HG02623 (cell line): ENCODE results near the gene DMKN.

ENCODE experiments used
- ATAC-seq: cut with Tn5 transposase; IDR thresholded peaks from one replicate; pipeline ENCODE4 v1.9.1; 2021; ENCODE audit warnings: moderate library complexity; ENCODE audit not compliant: unreplicated experiment

Gene DMKN

DNA sequence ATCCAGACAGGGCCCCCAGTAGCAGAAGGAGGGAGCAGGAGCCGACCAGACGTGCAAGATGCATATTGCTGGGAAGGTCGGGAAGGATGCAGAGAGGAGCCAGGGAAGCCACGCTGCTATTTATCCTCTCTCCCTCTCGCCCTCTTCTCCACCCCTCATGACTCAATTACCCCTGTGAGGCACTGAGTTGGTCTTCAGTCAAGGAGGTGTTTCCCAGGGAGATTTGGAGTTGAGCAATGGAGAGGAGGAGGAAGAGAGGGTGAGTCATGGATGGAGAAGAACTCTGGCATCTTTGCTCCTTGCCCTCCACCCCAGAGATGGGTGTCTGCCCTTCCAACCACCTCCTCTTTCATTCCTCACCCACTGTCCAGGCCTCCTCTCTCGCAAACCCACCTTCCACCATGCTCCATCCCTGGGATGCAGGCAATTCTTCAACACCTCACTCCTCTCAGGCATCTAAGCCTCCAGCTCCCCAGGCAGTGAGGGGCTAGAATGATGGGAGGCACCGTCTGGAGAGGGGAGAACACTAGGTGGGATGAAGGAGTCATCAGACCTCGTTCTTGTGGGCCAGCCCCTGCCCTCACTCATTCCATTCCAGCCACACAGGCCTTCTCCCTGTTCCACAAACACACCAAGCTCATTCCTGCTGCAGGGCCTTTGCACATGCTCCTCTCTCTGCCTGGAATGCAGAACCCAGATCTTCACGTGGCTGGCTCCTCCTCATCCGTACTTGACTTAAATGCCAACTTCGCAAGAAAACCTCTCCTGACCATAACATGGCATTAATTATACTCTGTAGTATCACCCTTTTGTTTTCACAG, 15.0 kb upstream of the DMKN start, which contains the start of gene SBSN:
Gene SBSN (minus strand): TSS at position 94 of the 821 bp plus-strand sequence. CDS start 30 bp downstream, at position 64.
- ATAC-seq: no peak

DNA sequence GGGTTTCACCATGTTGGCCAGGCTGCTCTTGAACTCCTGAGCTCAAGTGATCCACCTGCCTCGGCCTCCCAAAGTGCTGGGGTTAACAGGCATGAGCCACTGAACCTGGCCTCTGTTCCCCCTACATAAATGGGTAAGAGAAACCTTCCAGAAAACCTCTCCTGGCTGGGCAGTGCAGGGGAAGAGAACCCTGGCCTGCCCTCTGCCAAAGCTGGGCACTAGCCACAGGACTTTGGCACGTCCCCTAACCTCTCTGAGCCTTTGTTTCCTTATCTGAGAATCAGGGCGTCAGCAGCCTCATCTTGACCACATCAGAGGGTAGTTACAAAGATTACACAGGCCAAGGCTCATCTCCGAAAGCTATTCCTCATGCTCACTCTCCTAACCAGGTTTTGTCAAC, 12.4 kb upstream of the DMKN start:
- no peak for ATAC-seq

DNA sequence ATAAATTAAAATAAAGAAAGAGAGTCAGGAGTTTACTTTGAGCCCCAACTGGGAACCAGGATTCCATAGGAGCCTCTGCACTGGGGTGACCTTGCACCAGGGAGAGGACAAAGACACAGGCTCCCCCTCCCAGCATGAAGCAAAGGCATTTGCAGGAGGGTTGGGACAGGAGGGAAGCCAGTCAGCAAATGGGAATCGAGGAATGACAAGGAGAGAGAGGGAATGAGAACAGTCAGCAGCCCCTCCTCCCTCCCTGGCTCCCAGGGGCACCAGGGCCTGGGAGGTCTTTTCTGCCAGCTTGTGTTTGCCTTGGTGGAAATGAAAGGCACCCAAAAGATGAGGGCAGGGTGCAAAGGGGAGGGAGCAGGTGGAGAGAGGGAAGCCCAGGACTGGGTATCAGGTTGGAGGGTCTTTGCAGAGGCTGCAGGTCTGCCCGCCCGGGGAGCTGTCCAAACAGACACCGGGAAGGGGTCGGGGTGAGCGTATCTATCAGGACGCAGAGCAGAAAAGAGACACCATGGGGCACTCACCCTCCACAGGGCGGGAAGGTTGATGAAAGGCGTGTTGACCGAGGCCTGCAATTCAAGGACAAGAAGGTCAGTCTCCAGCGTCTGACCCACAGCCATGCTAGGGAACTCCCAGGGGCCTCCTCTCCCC, 10.9 kb upstream of the DMKN start:
- no peak for ATAC-seq

DNA sequence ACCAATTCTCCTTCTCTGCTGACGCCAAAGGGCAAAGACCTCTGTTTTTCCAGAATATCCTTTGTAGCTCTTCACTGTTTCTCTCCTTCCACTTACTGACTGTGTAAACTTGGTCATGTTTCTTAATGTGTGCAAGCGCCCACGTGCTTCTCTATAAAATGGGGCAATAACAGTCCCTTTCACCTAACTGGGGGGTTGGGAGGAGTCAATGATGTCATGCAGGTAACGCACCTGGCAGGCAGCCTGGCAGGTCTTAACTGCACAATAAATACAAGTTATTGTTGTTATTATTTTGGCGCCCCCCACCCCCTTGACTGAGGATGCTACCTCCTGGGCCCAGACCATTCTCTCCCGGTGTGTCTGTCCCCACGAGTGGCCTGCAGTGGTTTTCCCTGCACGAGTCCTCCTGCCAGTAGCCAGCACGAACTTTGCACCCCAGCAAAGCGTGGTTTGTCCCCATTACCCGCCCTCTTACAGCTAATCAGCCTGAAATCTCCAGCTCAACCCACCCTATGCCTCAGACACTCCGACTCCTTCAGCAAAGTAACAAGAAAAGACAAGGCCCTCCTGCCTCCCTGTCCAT, 9.4 kb upstream of the DMKN start:
- no peak for ATAC-seq

DNA sequence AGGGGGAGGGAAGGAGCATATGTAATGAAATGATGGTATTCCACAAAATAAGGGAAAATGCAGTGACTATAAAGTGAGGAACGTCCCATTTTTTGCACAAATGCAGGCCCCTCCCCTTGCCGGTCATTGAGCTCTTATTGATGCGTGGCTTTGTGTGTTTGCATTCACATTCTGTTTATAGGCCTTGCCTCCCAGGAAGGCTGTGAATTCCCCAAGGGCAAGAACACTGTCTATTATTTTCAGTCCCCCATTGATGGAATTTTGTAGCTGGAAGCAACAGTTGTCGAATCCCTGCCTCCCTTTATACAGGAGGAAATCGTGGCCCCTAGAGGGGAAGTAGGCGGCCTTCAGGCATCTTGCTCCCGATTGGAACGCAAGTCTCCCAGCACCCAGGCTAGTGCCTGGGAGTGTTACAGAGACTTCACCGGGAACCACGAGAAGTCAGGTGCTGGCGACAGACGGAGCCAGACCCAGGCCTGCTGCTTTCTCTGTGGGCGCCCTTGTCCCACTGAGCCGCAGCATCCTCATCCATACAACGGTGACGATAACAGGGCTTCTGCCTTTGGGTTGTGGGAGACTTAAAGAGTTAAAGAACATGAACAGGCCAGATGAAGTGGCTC, 7.8 kb upstream of the DMKN start:
- ATAC-seq: no peak

DNA sequence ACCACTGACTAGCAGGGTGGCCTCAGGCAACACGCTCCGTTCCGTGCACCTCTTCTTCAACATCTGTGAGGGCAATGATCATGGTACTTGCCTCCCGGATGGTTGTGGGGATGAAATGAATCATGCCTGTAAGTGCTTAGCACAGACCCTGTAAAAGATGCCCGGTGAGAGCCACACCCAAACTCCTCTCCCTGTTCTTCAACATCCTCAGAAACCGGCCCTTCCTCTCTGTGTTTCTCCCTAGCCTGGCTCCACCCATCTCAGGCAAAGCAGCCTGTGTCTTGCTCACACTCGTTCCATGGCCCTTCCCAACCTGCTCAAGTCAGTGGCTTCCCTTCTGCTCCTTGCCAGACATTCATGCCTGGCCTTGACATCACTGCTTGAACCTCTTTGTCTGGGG, 5.8 kb upstream of the DMKN start:
- no peak for ATAC-seq

- no peak for ATAC-seq
These were observed 4.9 kb upstream of the DMKN start for GRCh38 chr19:35518313-35518712.

DNA sequence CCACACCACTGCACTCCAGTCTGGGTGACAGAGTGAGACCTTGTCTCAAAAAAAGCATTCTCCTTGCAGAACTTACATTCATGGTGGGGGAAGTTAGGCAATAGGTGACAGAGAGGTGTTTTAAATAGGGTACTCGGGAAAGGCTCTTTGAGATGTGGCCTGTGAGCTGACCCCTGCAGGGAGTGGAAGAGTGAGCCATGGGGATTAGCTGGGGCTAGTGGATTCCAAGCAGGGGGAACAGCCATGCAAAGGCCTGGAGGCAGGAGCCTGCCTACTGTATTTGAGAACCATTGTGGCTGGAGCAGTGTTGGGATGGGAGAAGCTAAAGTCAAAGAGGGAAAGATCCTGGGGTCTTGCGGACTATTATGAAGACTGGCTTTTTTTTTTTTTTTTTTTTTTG, 3.9 kb upstream of the DMKN start:
- no peak for ATAC-seq

GRCh38 chr19:35516310-35516709, 2.9 kb upstream of the DMKN start:
- ATAC-seq: no peak

DNA sequence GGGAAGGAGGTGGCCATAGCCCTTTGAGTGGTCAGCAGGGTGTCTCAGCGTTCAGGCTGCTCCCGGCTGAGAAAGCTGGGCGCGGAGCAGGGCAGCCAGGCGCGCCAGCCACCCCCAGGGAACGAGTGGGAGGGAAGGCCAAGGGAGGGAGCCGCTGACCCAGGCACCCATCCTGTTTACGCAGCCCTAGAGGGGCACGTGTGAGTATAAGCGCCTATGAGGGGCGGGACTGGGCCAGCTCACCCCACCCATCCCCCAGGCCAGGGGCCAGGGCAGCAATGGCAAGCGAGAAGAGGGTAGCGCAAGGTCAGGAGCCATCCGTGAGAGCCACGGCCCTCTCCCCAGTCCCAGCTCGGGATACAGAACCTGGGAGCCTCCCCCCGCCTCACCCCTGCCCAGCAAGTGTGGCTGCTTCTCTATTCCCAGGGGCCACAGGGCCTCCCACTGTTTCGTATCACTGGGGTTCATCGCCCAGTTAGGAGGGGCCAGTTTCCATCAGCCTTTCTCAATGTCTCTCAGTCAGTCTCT, 897 bp upstream of the DMKN start:
- no peak for ATAC-seq

GRCh38 chr19:35512831-35513627, 420 bp downstream of the DMKN start:
- ATAC-seq: no peak

DNA sequence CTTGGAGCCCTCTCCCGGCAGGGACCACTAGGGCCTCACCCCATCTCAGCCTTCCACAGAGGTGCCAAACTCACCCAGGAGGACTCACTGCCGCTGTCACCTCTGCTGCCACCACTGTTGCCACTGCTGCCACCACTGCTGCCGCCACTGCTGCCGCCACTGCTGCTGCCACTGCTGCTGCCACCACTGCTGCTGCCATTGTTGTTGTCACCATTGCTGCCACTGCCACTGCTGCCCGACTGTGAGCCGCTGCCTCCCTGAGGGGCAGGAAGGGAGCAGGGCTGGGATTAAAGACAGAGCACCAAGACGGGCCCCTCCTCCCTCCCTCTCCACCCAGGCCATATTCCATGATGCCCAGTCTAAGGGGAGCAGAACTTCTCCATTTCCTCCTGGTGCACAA, 2.1 kb downstream of the DMKN start:
- no peak for ATAC-seq

DNA sequence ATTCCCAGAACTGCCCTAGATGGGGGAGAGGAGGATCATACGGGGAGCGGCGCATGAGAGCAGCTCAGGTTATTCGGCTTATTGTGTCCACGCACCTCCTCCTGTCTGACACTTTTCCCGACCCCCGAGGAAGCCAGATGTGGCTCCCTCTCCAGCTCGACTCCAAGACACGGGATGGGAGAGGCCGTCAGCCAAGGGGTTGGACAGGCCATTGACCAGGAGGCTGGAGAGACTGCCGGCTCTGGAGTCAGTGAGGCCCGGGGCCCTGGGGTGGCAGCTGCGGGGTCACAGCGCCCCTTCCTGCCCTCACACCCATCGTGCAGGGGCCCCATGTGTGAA, 2.9 kb downstream of the DMKN start:
- ATAC-seq: no peak

- ATAC-seq: no peak
These were observed 3.4 kb downstream of the DMKN start for GRCh38 chr19:35509861-35510625.

DNA sequence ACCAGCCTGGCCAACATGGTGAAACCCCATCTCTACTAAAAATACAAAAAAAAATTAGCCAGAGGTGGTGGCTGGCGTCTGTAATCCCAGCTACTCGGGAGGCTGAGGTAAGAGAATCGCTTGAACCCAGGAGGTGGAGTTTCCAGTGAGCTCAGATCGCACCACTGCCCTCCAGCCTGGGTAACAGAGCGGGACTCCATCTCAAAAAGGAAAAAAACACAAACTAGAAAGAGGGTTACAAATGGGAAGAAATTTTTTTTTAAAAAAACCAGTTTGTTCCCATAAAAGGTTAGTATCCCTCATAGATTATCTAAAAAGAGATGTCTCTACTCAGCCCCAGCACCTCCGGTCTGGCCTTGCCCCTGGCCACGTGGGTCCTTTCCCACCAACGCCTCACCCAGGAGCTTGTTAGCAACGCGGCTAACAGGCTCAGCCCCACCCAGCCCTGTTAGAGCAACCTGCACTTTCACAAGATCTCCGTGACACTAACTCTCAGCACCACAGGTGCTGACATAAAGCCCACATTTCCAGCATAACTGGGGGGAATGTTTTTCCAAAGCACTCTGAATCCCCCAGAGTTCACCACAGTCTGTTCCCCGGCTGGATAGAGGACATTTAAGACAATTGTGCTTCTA, 4.3 kb downstream of the DMKN start:
- ATAC-seq: no peak

GRCh38 chr19:35508129-35508528, 5.3 kb downstream of the DMKN start:
- ATAC-seq: no peak

DNA sequence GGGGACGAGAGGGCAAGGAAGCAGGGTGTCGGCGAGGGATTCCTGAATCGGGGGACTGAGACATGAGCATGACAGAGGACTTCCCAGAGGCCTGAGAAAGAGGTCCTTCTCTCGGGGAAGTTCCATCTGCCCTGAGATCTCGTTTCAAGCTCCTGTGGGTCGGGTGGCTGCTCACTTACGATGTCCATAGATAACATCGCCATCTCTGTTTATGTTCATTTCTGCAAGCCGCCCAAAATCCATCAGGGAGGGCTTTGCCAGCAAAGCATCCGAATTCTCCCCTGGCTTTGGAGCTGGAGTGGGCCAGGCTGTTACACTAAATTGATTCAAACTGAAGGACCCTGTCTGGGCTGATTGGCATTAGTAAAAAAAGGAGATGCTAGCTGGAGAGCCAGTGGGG, 5.9 kb downstream of the DMKN start:
- ATAC-seq: no peak

GRCh38 chr19:35506011-35506410, 7.4 kb downstream of the DMKN start:
- no peak for ATAC-seq

DNA sequence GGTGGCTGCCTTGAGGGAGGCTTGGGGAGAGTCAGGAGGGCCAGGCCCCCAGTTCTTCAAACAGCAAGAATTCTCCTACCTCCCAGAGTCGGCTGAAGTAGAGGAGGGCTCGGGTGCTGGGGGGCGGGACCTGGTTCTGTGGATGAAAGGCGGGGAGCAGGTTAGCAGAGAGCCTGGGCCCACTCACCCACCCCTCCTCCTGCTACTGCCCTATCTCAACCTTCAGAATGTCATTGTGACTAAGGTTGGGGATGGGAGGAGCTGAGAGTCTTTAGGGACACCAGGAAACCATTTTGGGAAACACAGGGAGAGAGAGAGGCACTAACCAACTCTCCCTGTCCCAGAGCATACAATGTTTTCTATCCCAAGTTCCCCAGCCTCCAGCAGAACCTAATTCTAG, 10.7 kb downstream of the DMKN start:
- no peak for ATAC-seq

DNA sequence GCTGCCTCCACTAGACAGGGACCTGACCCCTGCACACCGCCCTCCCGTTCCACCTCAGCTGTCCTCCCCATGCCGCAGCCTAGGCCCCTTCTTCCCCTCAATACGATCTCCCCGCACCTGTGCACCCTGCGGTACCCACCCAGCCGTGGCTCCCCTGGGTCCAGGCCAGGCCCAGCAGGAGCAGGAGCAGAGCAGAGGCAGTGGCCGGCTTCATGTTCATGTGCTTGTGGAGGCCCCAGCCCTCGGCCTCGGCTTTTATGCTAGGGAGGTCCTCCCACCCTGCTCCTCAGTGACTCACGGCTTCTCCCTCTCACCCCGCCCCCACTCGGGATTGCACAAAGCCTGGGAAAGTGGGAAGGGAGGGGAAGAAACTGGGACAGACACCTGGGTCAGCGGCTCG, 11.8 kb downstream of the DMKN start:
- ATAC-seq: no peak
